ENCODE results near the gene NDUFA13. TPM values are rescaled to one million over a fixed set of nuclear protein-coding genes. Genes with fewer than 3 reads are reported as not detected.

NDUFA13 gene
- total RNA-seq, 1 donor from 2014 or later = 369 TPM

- intact Hi-C loops (cut with micrococcal nuclease) = no loop called here
Observed at GRCh38 chr19:19506592-19506991, 9.4 kb upstream of the NDUFA13 start.

DNA sequence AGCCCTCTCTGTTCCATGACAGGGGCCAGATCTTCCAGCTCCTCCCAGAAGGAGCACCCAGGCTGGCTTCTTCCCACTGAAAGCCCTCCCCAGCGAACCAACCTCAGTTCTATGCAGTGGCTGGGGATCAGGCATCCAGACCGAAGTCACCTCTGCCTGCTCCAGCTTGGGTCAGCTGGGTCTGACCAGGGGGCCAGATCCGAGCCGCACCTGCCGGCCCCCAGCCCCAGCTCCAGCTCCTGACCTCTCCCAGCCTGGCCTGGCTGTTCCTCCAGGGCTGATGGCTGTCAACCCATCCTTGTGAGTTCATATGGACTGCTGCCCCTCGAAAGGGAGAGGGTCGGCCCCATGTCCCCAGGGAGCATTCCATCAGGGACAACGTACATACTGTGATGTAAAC is 8.7 kb upstream of the NDUFA13 start:
- intact Hi-C loops (cut with micrococcal nuclease) = no loop called here

DNA sequence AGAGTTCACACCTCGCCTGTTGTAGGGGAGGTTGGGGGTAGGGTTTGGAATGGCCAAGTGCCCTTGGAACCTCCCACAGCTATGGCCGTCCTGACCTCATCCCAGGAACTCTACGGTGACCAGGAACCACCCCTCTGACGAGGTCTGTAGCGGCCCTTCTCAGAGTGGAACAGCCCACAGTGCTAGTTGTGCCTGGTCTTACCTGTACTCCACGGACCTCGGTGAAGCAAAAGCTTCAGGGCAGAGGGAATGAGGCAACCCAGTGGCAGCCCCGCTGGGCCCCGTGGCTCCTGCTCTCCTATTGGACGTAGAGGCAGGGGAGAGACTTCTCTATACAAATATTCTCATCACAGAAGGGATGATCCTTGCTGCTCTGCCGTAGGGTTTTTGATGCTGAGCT is 7.8 kb upstream of the NDUFA13 start:
- intact Hi-C loops (cut with micrococcal nuclease) = no loop called here

- intact Hi-C loops (cut with micrococcal nuclease) = no loop called here
Observed at GRCh38 chr19:19510432-19510831, 5.6 kb upstream of the NDUFA13 start.

DNA sequence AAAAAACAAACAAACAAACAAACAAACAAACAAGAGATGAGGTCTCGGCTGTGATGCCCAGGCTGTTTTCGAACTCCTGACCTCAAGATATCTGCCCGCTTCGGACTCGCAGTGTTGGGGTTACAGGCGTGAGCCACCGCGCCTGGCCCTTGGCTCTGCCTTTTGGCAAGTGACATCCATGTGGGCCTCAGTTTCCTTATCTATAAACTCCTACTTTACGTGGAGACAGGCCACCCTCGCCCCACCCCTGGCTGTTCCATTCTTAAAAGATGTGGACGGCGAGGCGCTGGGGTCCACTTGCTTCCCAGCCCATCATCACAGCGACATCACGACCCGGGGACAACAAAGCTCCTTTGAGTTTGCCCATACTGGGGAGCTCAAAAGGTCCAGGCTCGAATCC is 2.3 kb upstream of the NDUFA13 start:
- intact Hi-C loops (cut with micrococcal nuclease) = no loop called here

GRCh38 chr19:19514215-19514657 is 1.8 kb upstream of the NDUFA13 start:
- intact Hi-C loops (cut with micrococcal nuclease) = no loop called here

GRCh38 chr19:19514881-19515641 is 964 bp upstream of the NDUFA13 start, which contains the start of gene TSSK6:
TSSK6 (minus strand) TSS chr19:19515548; CDS start chr19:19515427, 121 bp downstream.
- intact Hi-C loops (cut with micrococcal nuclease) = no loop called here

GRCh38 chr19:19517235-19517619 is 1.2 kb downstream of the NDUFA13 start:
- intact Hi-C loops (cut with micrococcal nuclease) = no loop called here

GRCh38 chr19:19520989-19521388 is 5.0 kb downstream of the NDUFA13 start:
- intact Hi-C loops (cut with micrococcal nuclease) = no loop called here

DNA sequence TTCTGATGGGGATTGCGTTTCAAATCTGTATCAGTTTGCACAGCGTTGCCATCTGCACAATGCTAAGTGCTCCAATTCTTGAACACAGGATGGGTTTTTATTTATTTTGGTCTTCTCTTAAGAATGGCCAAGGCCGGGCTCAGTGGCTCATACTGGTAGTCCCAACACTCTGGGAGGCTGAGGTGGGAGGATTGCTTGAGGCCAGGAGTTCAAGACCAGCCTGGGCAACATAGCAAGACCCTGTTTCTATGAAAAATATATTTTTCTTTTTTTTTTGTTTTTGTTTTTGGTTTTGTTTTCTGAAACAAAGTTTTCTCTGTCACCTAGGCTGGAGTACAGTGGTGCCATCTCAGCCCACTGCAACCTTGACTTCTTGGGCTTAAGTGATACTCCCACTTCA is 7.2 kb downstream of the NDUFA13 start:
- intact Hi-C loops (cut with micrococcal nuclease) = no loop called here

GRCh38 chr19:19524053-19524452 is 8.0 kb downstream of the NDUFA13 start:
- intact Hi-C loops (cut with micrococcal nuclease) = no loop called here

DNA sequence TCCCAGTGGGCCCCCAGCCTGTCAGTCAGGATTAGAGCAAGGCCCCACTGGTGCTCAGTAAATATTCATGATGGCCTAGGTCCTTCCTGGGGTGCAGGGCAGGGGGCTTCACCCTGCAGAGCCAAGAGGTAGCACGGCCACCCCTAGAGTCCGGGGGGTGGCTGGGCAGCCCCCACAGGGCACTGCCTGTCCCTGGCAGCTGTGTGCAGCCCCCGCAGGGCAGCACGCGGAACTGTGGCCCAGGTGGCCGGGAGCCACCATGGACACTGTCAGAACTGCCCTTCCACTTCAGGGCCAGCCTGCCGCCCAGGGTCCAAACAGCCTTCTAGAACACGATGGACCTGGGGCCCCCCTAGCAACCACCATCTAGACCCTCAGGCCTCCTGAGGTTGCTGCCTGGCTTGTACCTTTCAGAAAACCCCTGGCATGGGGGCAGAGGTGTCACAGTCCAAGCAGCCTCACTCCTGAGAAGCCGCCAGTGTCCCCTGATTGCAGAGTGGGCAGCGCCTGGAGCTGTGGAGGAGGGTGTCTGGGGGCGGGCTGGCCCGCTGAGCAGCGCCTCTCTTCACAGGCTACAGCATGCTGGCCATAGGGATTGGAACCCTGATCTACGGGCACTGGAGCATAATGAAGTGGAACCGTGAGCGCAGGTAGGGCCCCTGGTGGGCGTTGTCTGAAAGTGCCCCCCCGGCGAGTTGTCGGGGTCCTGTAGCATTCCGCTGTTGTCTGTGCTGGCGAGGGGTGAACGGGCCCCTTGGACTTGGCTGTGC is 9.8 kb downstream of the NDUFA13 start:
- intact Hi-C loops (cut with micrococcal nuclease) = no loop called here

- intact Hi-C loops (cut with micrococcal nuclease) = no loop called here
Observed at GRCh38 chr19:19526581-19527370, 10.8 kb downstream of the NDUFA13 start.

GRCh38 chr19:19527371-19527656 is 11.3 kb downstream of the NDUFA13 start:
- intact Hi-C loops (cut with micrococcal nuclease) = no loop called here

DNA sequence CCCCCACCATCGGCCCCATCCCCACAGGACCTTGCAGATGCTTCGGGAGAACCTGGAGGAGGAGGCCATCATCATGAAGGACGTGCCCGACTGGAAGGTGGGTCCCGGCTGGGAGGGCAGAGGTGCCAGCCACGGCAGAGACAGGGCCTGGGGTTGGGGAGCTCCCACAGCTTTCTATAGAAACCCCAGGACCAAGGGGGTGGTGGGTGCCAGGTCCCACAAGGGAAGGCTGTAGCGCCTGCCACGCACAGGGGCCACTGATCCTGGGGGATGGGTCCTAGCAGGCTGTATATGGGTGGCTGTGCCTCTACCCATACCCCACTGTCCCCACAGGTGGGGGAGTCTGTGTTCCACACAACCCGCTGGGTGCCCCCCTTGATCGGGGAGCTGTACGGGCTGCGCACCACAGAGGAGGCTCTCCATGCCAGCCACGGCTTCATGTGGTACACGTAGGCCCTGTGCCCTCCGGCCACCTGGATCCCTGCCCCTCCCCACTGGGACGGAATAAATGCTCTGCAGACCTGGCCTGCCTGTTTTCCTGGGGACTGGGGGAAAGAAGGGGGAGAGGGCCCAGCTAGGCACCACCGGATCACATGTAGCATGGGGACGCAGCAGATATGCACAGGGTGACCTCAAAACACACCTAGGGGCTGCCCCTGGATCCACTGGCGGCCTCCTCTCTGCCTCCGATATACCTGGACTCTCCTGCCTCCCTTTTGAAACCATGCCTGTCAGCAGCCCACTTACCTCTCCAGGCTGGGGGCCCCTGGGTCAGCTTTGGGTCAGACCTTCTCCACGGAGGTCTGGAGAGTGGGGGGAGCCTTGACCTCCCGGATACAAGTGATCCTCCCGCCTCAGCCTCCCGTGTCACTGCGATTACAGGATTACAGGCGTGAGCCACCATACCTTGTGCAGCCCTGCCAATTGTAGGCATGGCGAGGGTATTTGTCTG is 11.9 kb downstream of the NDUFA13 start:
- intact Hi-C loops (cut with micrococcal nuclease) = no loop called here

DNA sequence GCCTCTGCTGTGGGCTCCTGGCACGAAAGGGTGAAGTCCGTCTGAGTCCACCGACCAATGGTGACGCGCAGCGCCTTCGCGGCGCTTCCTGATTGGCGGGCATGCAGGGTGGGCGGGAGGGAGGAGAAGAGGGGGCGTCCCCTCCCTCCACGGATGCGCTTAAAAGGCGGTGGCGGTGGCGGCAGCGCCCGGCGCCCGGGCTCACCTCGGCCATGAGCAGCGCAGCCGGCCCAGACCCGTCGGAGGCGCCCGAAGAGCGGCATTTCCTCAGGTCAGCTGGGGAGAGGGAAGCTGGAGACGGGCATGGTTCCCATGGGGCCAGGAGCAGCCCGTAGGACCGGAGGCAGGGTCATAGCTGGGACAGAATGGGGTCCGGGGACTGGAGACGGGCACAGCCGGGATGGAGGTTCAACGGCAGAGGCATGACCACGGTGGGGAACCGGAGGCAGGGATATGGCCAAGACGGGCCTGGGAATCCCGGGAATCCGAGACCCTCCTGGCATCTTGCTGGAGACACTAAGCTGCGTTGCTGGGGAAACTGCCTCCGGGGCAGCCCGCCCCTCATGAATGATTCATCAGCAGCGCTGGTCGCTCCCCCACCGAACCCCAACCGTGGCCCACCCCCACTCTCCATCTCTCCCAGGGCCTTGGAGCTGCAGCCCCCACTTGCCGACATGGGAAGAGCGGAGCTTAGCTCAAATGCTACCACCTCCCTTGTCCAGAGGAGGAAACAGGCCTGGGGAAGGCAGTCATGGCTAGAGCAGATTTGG is 12.9 kb downstream of the NDUFA13 start, which contains the start of gene YJEFN3:
YJEFN3 (plus strand) TSS at position 191 of the 770 bp plus-strand sequence; CDS start at position 213, 22 bp downstream.
- intact Hi-C loops (cut with micrococcal nuclease) = no loop called here

- intact Hi-C loops (cut with micrococcal nuclease) = loop anchor here (5.0 kb wide), 2 partner anchors 132 to 247 kb away; partner anchors contain the start of gene ATP13A1
Observed at GRCh38 chr19:19529783-19530422, 13.9 kb downstream of the NDUFA13 start.

DNA sequence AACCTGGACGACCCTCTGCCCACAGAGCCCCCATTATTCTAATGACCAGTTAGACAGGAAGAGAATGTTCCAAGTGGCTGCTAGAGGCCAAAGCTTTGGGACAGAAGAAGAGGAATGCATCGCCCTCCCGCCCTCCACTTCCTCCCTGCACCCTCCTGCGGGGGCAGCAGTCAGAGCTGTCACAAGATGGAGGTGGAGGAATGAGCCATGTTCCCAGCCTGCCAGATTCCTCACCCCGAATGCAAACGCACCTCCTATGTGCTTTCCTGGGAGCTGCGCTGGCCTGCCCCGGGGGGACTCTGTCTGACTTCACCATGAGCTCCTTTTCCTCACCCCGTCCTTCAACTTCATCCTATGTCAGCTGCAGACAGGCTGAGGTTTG is 14.4 kb downstream of the NDUFA13 start:
- intact Hi-C loops (cut with micrococcal nuclease) = loop anchor here (5.0 kb wide), 2 partner anchors 132 to 247 kb away; partner anchors contain the start of gene ATP13A1

DNA sequence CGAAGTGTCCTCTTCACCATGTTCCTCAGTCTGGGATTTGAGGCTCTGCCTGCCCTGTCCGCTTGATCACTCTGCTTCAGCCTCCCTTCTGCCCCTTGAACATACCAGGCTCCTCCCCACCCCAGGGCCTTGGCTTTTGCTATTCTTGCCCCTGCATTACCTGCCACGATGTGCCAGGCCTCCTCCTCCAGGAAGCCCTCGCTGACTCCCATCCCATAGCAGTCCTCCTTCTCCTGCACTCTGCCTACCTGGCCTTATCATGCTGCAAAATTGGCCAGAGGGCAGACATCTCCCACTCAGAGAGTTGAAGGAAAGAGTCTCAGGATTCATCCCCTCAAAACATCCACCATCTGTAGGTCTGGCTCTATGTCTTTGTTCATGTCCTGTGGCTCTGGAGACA is 14.9 kb downstream of the NDUFA13 start:
- intact Hi-C loops (cut with micrococcal nuclease) = loop anchor here (5.0 kb wide), 2 partner anchors 131 to 246 kb away; partner anchors contain the start of gene ATP13A1
